A549 (cell line): ENCODE results near the gene HEXB. TPM values are rescaled to one million over a fixed set of nuclear protein-coding genes. Genes with fewer than 3 reads are reported as not detected.
A peak's percentile ranks its signal among the peaks of the same experiment; 100 is the strongest.

ENCODE experiments used
- ATOH8 ChIP-seq: fragments of 250-450 bp; sonication (Bioruptor Pico); IDR thresholded peaks from 2 replicates; pipeline ENCODE4 v1.5.0; 2020; ENCODE audit warnings: low read depth, mild to moderate bottlenecking, moderate library complexity
- CBX2 ChIP-seq: fragments of 200-600 bp; sonication (generic); IDR thresholded peaks from 2 replicates; pipeline ENCODE4 v1.6.1; 2016; ENCODE audit warnings: low read depth, mild to moderate bottlenecking, borderline replicate concordance
- CEBPB ChIP-seq, 2 experiments: fragments of >200 bp in 1 of 2; sonication (Bioruptor Twin) in 1 of 2; formaldehyde crosslinking in 1 of 2; IDR thresholded peaks; 2 replicates each; pipeline ENCODE4 v1.6.1; 2012 to 2016
- CHD4 ChIP-seq: fragments of 200-600 bp; sonication (generic); IDR thresholded peaks from 2 replicates; pipeline ENCODE4 v1.6.1; 2016; ENCODE audit warnings: antibody characterized with exemption, mild to moderate bottlenecking, borderline replicate concordance
- E2F6 ChIP-seq: IDR thresholded peaks from 2 replicates; pipeline ENCODE4 v1.6.1; 2012; ENCODE audit warnings: low read depth, borderline replicate concordance
- EHMT2 ChIP-seq: fragments of 200-600 bp; sonication (generic); IDR thresholded peaks from 2 replicates; pipeline ENCODE4 v1.6.1; 2016; ENCODE audit warnings: antibody characterized with exemption, low read depth, mild to moderate bottlenecking, moderate library complexity
- EP300 ChIP-seq, 2 experiments: fragments of >200 bp; sonication (Bioruptor Twin); formaldehyde crosslinking; IDR thresholded peaks; 2 replicates in 1 of 2; 3 replicates in 1 of 2; pipeline ENCODE4 v1.6.1; 2016 to 2017
- GATA3 ChIP-seq: IDR thresholded peaks from 2 replicates; pipeline ENCODE4 v1.6.1; 2012; ENCODE audit warnings: borderline replicate concordance
- HOXB13 ChIP-seq: fragments of 250-450 bp; sonication (Bioruptor Pico); IDR thresholded peaks from 2 replicates; pipeline ENCODE4 v1.5.0; 2020; ENCODE audit warnings: low read depth, mild to moderate bottlenecking, moderate library complexity
- JUNB ChIP-seq: fragments of >200 bp; sonication (Bioruptor Twin); formaldehyde crosslinking; IDR thresholded peaks from 2 replicates; pipeline ENCODE4 v1.6.1; 2016
- KDM1A ChIP-seq: fragments of 200-600 bp; sonication (generic); IDR thresholded peaks from 2 replicates; pipeline ENCODE4 v1.6.1; 2016; ENCODE audit warnings: low read depth, mild to moderate bottlenecking
- KDM5A ChIP-seq: fragments of 200-600 bp; sonication (generic); IDR thresholded peaks from 2 replicates; pipeline ENCODE4 v1.6.1; 2016; ENCODE audit warnings: antibody characterized with exemption, mild to moderate bottlenecking
- MAFK ChIP-seq: fragments of 450-650 bp; IDR thresholded peaks from 2 replicates; pipeline ENCODE4 v1.6.1; 2014; ENCODE audit not compliant: partially characterized antibody
- MYC ChIP-seq: IDR thresholded peaks from 2 replicates; pipeline ENCODE4 v1.6.1; 2012; ENCODE audit warnings: mild to moderate bottlenecking, inconsistent platforms, low read length, improper control_type of control experiment, borderline replicate concordance
- NR3C1 ChIP-seq: fragments of >200 bp; sonication (Bioruptor Twin); formaldehyde crosslinking; IDR thresholded peaks from 3 replicates; pipeline ENCODE4 v1.6.1; 2017
- POLR2A ChIP-seq: IDR thresholded peaks from 2 replicates; pipeline ENCODE4 v1.6.1; 2012; ENCODE audit warnings: mild to moderate bottlenecking, low read length
- SMC3 ChIP-seq: fragments of >200 bp; sonication (Bioruptor Twin); formaldehyde crosslinking; IDR thresholded peaks from 3 replicates; pipeline ENCODE4 v1.6.1; 2018; ENCODE audit warnings: inconsistent platforms
- ZFP36 ChIP-seq: fragments of 450-650 bp; IDR thresholded peaks from 2 replicates; pipeline ENCODE4 v1.6.1; 2014; ENCODE audit warnings: borderline replicate concordance; ENCODE audit not compliant: partially characterized antibody
- polyA plus RNA-seq, 4 experiments: library from polyadenylated mRNA; depleted of rRNA in 3 of 4; stranded (reverse); fragments of >200 nt; fragmentation: RNase III in 1 of 4; extraction: RNeasy Plus Mini Kit Qiagen cat#74134 plus additional on column Dnase treatment in 1 of 4; gene quantifications; 2 replicates in 3 of 4; 3 replicates in 1 of 4; pipeline ENCODE4 v1.2.3, GENCODE V29; 2011 to 2017
- TF ChIP-seq, protein P1 (sequence below): IDR thresholded peaks from 2 replicates; pipeline ENCODE4 v1.6.1; 2012
- TF ChIP-seq, protein P2 (sequence below): fragments of >200 bp; sonication (Bioruptor Twin); formaldehyde crosslinking; IDR thresholded peaks from 3 replicates; pipeline ENCODE4 v1.5.1; 2016
- TF ChIP-seq, protein P3 (sequence below): fragments of 150-350 bp; IDR thresholded peaks from 2 replicates; pipeline ENCODE4 v1.6.1; 2014; ENCODE audit warnings: low read depth, mild to moderate bottlenecking, low read length
- TF ChIP-seq, protein P4 (sequence below): fragments of 250-450 bp; sonication (Bioruptor Pico); IDR thresholded peaks from 2 replicates; pipeline ENCODE4 v1.5.0; 2021; ENCODE audit warnings: mild to moderate bottlenecking, moderate library complexity, borderline replicate concordance

Gene HEXB
- polyA plus RNA-seq, 2 of the 4 experiments (the other 2 are of a cell fraction), result 83.5 to 153 TPM

- TF ChIP-seq, protein P1, sequence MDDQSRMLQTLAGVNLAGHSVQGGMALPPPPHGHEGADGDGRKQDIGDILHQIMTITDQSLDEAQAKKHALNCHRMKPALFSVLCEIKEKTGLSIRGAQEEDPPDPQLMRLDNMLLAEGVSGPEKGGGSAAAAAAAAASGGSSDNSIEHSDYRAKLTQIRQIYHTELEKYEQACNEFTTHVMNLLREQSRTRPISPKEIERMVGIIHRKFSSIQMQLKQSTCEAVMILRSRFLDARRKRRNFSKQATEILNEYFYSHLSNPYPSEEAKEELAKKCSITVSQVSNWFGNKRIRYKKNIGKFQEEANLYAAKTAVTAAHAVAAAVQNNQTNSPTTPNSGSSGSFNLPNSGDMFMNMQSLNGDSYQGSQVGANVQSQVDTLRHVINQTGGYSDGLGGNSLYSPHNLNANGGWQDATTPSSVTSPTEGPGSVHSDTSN, result peak; percentile 80
- TF ChIP-seq, protein P2, sequence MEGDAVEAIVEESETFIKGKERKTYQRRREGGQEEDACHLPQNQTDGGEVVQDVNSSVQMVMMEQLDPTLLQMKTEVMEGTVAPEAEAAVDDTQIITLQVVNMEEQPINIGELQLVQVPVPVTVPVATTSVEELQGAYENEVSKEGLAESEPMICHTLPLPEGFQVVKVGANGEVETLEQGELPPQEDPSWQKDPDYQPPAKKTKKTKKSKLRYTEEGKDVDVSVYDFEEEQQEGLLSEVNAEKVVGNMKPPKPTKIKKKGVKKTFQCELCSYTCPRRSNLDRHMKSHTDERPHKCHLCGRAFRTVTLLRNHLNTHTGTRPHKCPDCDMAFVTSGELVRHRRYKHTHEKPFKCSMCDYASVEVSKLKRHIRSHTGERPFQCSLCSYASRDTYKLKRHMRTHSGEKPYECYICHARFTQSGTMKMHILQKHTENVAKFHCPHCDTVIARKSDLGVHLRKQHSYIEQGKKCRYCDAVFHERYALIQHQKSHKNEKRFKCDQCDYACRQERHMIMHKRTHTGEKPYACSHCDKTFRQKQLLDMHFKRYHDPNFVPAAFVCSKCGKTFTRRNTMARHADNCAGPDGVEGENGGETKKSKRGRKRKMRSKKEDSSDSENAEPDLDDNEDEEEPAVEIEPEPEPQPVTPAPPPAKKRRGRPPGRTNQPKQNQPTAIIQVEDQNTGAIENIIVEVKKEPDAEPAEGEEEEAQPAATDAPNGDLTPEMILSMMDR, result no peak
- TF ChIP-seq CBX2 (no peak), CEBPB (IDR thresholded peaks at IDR 0.05) (no peak; a peak in 1 of 4 replicates), SMC3 (no peak), E2F6 (peak; percentile 46; the same call in 1 of the 2 replicates), JUNB (no peak), KDM5A (peak; percentile 78), ZFP36 (no peak), MYC (peak; percentile 74), EHMT2 (no peak), GATA3 (peak; percentile 11), NR3C1 (no peak), KDM1A (no peak), POLR2A (peak; percentile 56), HOXB13 (CRISPR knock-in tag) (no peak), ATOH8 (CRISPR knock-in tag) (no peak), EP300 (IDR thresholded peaks at IDR 0.05) (no peak), MAFK (no peak), CHD4 (no peak)
- TF ChIP-seq, protein P3, sequence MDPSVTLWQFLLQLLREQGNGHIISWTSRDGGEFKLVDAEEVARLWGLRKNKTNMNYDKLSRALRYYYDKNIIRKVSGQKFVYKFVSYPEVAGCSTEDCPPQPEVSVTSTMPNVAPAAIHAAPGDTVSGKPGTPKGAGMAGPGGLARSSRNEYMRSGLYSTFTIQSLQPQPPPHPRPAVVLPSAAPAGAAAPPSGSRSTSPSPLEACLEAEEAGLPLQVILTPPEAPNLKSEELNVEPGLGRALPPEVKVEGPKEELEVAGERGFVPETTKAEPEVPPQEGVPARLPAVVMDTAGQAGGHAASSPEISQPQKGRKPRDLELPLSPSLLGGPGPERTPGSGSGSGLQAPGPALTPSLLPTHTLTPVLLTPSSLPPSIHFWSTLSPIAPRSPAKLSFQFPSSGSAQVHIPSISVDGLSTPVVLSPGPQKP, result no peak
- TF ChIP-seq, protein P4, sequence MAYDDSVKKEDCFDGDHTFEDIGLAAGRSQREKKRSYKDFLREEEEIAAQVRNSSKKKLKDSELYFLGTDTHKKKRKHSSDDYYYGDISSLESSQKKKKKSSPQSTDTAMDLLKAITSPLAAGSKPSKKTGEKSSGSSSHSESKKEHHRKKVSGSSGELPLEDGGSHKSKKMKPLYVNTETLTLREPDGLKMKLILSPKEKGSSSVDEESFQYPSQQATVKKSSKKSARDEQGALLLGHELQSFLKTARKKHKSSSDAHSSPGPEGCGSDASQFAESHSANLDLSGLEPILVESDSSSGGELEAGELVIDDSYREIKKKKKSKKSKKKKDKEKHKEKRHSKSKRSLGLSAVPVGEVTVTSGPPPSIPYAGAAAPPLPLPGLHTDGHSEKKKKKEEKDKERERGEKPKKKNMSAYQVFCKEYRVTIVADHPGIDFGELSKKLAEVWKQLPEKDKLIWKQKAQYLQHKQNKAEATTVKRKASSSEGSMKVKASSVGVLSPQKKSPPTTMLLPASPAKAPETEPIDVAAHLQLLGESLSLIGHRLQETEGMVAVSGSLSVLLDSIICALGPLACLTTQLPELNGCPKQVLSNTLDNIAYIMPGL, result no peak
Observed at GRCh38 chr5:74766849-74767578, 82.0 kb downstream of the HEXB start, which contains the start of the genes GFM2 and NSA2 (continued).
